ENCODE data around the gene GNB5. TPM values are rescaled to one million over a fixed set of nuclear protein-coding genes. Genes with fewer than 3 reads are reported as not detected.

GNB5 gene
- total RNA-seq, 2 experiments from 2014 or later, result 27.9 to 39.5 TPM

DNA sequence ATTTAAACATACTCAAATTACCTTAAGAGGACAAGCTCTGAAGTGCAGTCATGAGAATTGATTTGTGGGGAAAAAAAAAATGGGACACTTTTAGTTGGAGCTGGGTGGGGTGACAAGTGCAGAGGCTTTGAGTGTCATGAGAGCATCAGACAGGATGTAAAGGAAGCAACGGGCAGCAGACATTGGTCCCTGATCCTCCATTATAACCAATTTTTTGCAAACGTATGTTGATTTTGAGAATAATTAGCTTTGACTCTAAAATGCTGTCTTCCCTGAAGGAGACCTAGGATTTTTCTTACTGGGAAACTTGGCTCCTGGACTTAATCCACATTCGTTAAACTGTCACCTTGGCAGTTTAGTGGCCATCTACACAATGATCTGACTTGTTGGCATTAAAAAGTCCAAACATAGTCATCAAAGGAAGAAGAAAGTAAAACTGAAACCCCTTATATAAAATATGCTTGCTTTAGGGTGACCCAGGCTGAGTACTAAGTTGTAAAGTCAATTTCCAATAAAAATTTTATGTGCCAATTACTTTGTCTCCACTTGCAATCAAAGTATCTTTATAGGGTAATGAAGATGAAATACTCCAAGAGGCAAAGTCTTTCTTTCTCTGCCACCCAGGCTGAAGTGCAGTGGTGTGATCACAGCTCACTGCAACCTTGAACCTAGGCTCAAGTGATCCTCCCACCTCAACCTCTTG lies 124.2 kb downstream of the GNB5 start:
- DNase-seq (no peak), ATAC-seq (peak; percentile 51)
- Mint-ChIP-seq H3K4me1 (peaks cover 19% of the 10 kb centered on the region), H3K9me3 (ENCODE audit: low read depth) (no peaks in the 10 kb centered on the region), H3K27ac (peak overlapping the region; percentile 8), H3K4me3 (no peak overlapping the region), H3K36me3 (peaks cover 25% of the 10 kb centered on the region), H3K27me3 (no peaks in the 10 kb centered on the region)
- CTCF ChIA-PET, result interaction anchor here (0.7 to 3.1 kb wide), 6 partner anchors 11 to 204 kb away, joined by 3 to 21 read pairs (median 3); no protein-coding TSS in a partner anchor

Other genes with a start within 250 kb of the GNB5 start
- gene LEO1, start 219.6 kb downstream of the GNB5 start, total RNA-seq, result 10 to 100 TPM; 33.4 to 34.9 TPM
- 10 to 100 TPM; 44.7 to 53.0 TPM for gene MAPK6, start 172.2 kb downstream of the GNB5 start, total RNA-seq
- gene BCL2L10, start 78.6 kb downstream of the GNB5 start, total RNA-seq, result not detected
- gene MYO5C, start 104.4 kb upstream of the GNB5 start, total RNA-seq, result 1 to 10 TPM in 1 of 2 experiments, under 1 TPM in 1; 0.94 to 1.3 TPM

Data from activated CD8-positive, alpha-beta memory T cell treated with anti-CD3 and anti-CD28 coated beads, Interleukin-2, amount 10 ng/mL, durations not matched to agents 7 days and 5 days (primary cell).